SU-DHL-6 (cell line): ENCODE measurements around the gene ATP2A2.

Experiments
- H2AFZ ChIP-seq: fragments of 200-600 bp; sonication (generic); 2 replicates; pipeline ENCODE4 v1.6.1; 2014; ENCODE audit warnings: low read depth, mild to moderate bottlenecking, moderate library complexity, mixed read lengths, antibody characterized with exemption, low read length; ENCODE audit not compliant: severe bottlenecking
- H3F3A ChIP-seq: fragments of 200-600 bp; shearing (Covaris generic); 2 replicates; pipeline ENCODE4 v1.6.0; 2016; ENCODE audit warnings: antibody characterized with exemption, mild to moderate bottlenecking; ENCODE audit not compliant: insufficient read depth
- H3K27ac ChIP-seq: fragments of 200-600 bp; sonication (generic); 2 replicates; pipeline ENCODE4 v1.5.1; 2016; ENCODE audit warnings: low read depth, mild to moderate bottlenecking, low read length, moderate library complexity, mixed read lengths
- H3K27me3 ChIP-seq: fragments of 200-600 bp; sonication (generic), shearing (Covaris generic); 2 replicates; pipeline ENCODE4 v1.6.0; 2014; ENCODE audit warnings: mild to moderate bottlenecking, low read length
- H3K36me3 ChIP-seq: fragments of 200-600 bp; sonication (generic); 2 replicates; pipeline ENCODE4 v1.6.1; 2014; ENCODE audit warnings: mild to moderate bottlenecking, low read length, mixed read lengths
- H3K4me2 ChIP-seq: fragments of 300-600, 200-600 bp; shearing (Covaris generic), sonication (generic); 2 replicates; pipeline ENCODE4 v1.6.0; 2014; ENCODE audit warnings: low read length, low read depth, mild to moderate bottlenecking; ENCODE audit not compliant: poor library complexity, severe bottlenecking
- H3K4me3 ChIP-seq: fragments of 200-600 bp; sonication (generic); 2 replicates; pipeline ENCODE4 v1.5.1; 2014; ENCODE audit warnings: antibody characterized with exemption, low read length, mild to moderate bottlenecking, mixed read lengths; ENCODE audit not compliant: insufficient read depth, poor library complexity, severe bottlenecking
- H3K79me2 ChIP-seq: fragments of 200-600 bp; sonication (generic); 2 replicates; pipeline ENCODE4 v1.6.1; 2014; ENCODE audit warnings: mild to moderate bottlenecking, low read length, moderate library complexity; ENCODE audit not compliant: insufficient read depth
- H3K9ac ChIP-seq: fragments of 200-600 bp; sonication (generic); 2 replicates; pipeline ENCODE4 v1.7.0; 2014; ENCODE audit warnings: mild to moderate bottlenecking, low read length
- H3K9me2 ChIP-seq: fragments of 200-600 bp; sonication (generic); replicated peaks from 2 replicates; pipeline ENCODE4 v1.6.1; 2014; ENCODE audit warnings: low read length; ENCODE audit not compliant: insufficient read depth
- H3K9me3 ChIP-seq: fragments of 200-600 bp; sonication (generic); 2 replicates; pipeline ENCODE4 v1.6.1; 2014; ENCODE audit warnings: low read length, mixed read lengths; ENCODE audit not compliant: insufficient read depth
- H4K20me1 ChIP-seq: fragments of 200-600 bp; sonication (generic); 2 replicates; pipeline ENCODE4 v1.6.1; 2014; ENCODE audit warnings: low read depth, mild to moderate bottlenecking, antibody characterized with exemption, low read length, moderate library complexity, mixed read lengths
- EZH2phosphoT487 ChIP-seq: fragments of 200-600 bp; sonication (generic), shearing (Covaris generic); conservative IDR thresholded peaks from 2 replicates; pipeline ENCODE4 v1.6.1; 2018; ENCODE audit warnings: mild to moderate bottlenecking, antibody characterized with exemption, low read length, moderate library complexity, mixed read lengths
- TF ChIP-seq, protein P1 (sequence below): fragments of 200-600 bp; sonication (generic); IDR thresholded peaks from one replicate; pipeline ENCODE4 v1.5.1; 2017; ENCODE audit warnings: antibody characterized with exemption, mild to moderate bottlenecking, low read length, moderate library complexity; ENCODE audit not compliant: insufficient read depth, poor library complexity, severe bottlenecking

ATP2A2 gene

DNA sequence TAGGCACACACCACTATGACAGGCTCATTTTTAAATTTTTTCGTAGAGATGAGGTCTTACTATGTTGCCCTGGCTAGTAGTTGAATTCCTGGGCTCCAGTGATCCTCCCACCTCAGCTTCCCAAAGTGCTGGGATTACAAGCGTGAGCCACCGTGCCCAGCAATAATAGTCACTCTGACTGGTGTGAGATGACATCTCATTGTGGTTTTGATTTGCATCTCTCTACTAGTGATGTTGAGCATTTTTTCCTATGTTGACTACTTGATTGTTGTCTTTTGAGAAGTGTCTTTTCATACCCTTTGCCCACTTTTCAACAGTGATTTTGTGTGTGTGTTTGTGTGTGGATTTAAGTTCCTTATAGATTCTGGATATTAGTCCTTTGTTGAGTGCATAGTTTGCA, 26.3 kb downstream of the ATP2A2 start:
- no peak overlapping the region for H3K4me3 ChIP-seq
- H3F3A ChIP-seq, result peaks cover 3% of the 10 kb centered on the region; the same call in 1 of the 2 replicates
- H3K79me2 ChIP-seq, result peaks cover 99% of the 10 kb centered on the region
- H4K20me1 ChIP-seq, result peaks cover 50% of the 10 kb centered on the region
- H3K9me3 ChIP-seq, result no peaks in the 10 kb centered on the region
- H3K36me3 ChIP-seq, result peaks cover 37% of the 10 kb centered on the region
- no peak overlapping the region for H3K4me2 ChIP-seq
- no peaks in the 10 kb centered on the region for H3K9me2 ChIP-seq
- H3K27ac ChIP-seq, result no peak overlapping the region
- H2AFZ ChIP-seq, result no peak overlapping the region
- TF ChIP-seq, protein P1, sequence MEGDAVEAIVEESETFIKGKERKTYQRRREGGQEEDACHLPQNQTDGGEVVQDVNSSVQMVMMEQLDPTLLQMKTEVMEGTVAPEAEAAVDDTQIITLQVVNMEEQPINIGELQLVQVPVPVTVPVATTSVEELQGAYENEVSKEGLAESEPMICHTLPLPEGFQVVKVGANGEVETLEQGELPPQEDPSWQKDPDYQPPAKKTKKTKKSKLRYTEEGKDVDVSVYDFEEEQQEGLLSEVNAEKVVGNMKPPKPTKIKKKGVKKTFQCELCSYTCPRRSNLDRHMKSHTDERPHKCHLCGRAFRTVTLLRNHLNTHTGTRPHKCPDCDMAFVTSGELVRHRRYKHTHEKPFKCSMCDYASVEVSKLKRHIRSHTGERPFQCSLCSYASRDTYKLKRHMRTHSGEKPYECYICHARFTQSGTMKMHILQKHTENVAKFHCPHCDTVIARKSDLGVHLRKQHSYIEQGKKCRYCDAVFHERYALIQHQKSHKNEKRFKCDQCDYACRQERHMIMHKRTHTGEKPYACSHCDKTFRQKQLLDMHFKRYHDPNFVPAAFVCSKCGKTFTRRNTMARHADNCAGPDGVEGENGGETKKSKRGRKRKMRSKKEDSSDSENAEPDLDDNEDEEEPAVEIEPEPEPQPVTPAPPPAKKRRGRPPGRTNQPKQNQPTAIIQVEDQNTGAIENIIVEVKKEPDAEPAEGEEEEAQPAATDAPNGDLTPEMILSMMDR, result no peak
- no peak for TF ChIP-seq EZH2phosphoT487
- H3K9ac ChIP-seq, result no peak overlapping the region
- H3K27me3 ChIP-seq, result no peaks in the 10 kb centered on the region

DNA sequence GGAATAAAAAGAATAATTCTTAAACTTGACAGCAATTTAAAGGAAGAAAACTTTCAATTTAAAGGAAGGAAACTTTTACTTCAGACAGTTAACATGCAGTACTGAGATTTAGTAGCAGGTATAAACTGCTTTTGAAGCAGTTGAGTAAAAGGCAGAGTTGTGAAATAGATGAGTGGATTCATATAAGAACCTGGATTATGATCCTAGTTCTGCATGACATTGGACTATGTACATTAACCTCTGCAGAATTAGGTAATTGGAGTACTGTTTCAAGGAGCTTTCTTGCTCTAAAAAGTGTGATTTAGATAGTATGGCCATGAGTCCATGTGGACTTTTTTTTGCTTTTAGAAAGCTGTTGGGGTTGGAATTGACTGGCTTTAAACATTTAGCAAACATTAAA, 29.7 kb downstream of the ATP2A2 start:
- H3K4me3 ChIP-seq, result no peak overlapping the region
- TF ChIP-seq, protein P1, result no peak
- no peak for TF ChIP-seq EZH2phosphoT487
- H3K27ac ChIP-seq, result no peak overlapping the region
- H3K4me2 ChIP-seq, result no peak overlapping the region
- peaks cover 27% of the 10 kb centered on the region for H3K36me3 ChIP-seq
- H3K9me3 ChIP-seq, result no peaks in the 10 kb centered on the region
- H3K27me3 ChIP-seq, result no peaks in the 10 kb centered on the region
- no peak overlapping the region for H2AFZ ChIP-seq
- H4K20me1 ChIP-seq, result peaks cover 46% of the 10 kb centered on the region
- peaks cover 97% of the 10 kb centered on the region for H3K79me2 ChIP-seq
- H3F3A ChIP-seq, result peaks cover 8% of the 10 kb centered on the region
- H3K9me2 ChIP-seq, result no peaks in the 10 kb centered on the region
- H3K9ac ChIP-seq, result no peak overlapping the region

DNA sequence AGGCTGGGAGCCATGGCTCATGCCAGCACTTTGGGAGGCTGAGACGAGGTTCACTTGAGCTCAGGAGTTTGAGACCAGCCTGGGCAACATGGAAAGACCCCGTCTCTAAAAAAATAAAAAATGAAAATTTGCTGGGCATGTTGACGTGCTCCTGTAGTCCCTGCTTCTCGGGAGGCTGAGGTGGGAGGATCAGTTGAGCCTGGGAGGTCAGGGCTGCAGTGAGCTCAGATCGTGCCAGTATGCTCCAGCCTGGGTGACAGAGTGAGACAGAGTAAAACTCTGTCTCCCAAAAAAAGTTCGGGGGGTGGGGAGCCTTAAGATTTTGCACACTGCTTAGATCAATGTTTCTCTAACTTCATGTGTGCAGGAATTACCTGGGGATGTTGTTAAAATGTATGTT, 30.9 kb downstream of the ATP2A2 start:
- Histone ChIP-seq H3K9ac (no peak overlapping the region), H2AFZ (no peak overlapping the region), H3K36me3 (peaks cover 27% of the 10 kb centered on the region), H3K9me3 (no peaks in the 10 kb centered on the region), H3F3A (peaks cover 8% of the 10 kb centered on the region), H3K4me3 (no peak overlapping the region), H3K27me3 (no peaks in the 10 kb centered on the region), H3K79me2 (peaks cover 97% of the 10 kb centered on the region), H4K20me1 (peaks cover 52% of the 10 kb centered on the region), H3K27ac (no peak overlapping the region), H3K9me2 (no peaks in the 10 kb centered on the region), H3K4me2 (no peak overlapping the region)
- TF ChIP-seq EZH2phosphoT487, result no peak
- TF ChIP-seq, protein P1, result no peak
